Hematopoietic multipotent progenitor cell treated with erythropoietin and hydrocortisone succinate and interleukin-3 and kit ligand, for 4 days (in vitro differentiated cells): ENCODE data around the gene ITGB2.
A peak's percentile ranks its signal among the peaks of the same experiment; 100 is the strongest.

Experiments
- DNase-seq: peaks from one replicate; pipeline ENCODE4 v3.0.0-alpha.2; 2015

Gene ITGB2

DNA sequence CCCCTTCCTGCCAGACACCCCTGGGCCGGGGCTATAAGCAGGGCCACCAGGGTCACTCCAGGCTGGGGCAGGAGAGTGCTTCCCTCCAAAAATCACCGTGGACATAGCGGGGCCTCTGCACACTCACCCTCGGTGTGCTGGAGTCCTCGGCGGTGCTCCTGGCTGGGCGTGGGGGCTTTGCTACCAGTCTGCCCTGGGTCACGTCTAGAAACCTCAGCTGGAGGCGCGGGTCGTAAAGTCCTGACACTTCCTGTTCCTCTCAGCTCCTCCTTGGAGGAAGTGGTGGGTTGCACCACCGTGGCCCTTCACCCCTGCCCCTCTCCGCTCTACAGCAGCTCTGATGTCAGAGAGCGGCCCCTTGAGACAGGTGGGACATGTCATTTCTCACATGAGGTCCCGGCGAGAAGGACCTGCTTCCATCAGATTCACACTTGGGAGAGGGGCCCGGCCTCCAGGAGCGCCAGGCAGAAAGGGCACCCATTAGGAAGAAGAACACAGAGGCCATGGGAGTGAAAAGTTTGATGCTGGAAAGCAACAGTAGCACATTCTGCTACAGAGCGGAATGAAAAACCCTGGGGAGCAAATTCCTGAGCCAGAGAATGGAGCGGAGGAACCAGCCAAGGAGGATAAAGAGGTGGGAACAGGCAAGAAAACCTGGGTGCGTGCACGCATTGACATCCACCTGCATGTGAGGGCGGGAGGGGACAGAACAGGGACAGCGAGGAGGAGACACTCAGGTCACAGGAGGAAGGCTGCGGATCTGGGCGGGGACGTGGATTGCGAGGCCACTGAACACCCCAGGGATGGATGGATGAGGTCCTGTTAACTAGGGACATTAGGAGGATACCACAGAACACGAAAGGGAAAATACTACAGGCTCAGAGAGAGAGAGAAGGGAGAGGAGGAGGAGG, at the start of gene ITGB2:
ITGB2 (minus strand) TSS at position 206 of the 911 bp plus-strand sequence. CDS start 10,117 bp downstream, outside the sequence.
- DNase-seq = peak; percentile 87

DNA sequence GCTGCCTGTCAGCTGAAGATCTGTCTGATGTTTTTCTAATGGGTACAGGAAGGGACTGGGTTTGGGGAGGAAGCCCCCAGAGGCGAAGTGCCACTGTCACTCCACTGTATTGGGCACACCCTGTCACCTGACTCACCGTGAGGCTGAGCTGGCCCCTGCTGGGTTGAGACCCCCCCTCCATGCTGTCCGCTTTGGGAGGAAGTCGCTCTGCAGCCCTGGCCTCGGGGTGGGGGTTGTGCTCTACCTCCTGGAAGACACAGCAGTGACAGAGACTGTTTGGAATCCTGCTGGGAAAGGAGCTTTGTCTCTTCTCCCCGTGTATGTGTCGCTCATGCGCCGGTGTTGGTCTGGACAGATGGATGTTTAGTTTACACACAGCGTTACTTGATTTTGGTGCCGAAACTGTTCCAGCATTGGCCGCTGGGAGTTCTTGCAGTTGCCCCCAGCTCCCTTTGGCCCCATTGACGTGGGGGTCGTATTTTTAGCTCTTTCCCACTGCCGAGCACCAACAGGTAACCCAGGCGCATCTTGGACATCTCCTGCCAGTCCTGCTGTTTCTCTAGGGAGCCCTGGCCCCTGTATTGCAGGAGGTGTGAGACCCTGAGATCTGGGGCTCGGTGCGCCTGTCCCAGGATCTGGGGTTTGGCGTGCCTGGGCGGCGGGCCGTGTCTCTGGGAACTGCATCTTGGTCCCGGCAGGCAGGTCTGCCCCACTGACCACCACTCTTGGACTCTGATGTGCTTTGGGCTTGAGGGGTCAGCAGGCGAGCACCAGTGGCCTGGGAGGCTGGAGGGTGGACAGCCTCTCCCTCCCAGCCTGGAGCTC, 49.4 kb upstream of the ITGB2 start:
- DNase-seq = peak; percentile 77

GRCh38 chr21:44969066-44969670, 48.5 kb upstream of the ITGB2 start:
- no peak for DNase-seq

DNA sequence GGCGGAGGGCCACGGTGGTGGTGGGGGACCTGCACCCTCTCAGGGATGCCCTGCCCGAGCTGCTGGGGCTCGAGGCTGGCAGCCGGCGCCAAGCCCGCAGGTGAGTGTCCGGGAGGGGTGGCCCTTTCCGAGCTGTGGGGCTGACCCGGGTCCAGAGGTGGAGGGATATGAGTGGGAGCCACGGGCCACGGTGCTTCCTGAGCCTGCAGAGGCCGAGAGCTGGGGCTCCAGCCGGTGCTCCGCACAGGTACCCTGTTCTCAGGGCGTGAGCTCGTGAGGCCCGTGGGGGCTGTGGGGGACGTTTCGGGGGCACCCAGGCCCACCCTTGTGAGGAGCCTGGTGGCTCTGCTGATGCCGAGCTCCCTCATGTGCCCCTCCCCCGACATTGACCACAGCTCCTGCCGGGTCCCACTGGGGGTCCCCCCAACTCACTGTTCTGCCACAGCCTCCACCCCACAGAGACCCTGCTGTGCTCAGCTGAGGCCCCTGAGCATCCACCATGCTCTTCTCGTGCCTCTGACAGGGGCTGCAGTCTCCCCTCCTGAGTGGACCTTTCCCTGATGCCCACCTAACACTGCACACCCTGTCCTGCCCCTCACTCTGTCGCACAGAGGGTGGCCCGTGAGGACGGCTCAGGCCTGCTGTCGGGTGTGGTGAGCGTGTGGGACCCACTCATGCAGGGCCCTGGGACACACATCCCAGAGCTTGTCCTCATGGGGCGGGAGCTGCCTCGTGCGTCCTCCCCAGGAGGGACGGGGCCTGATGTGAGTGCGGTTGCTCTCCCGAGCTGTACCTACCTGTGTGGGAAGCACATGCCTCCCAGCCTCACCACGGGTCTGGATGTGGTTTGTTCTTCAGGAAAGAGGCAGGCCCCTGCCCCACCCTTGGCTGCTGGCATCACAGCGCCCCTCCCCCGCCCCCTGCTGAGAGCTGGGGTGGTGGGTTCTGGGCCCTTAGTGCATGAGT, 46.7 kb upstream of the ITGB2 start:
- no peak for DNase-seq

DNA sequence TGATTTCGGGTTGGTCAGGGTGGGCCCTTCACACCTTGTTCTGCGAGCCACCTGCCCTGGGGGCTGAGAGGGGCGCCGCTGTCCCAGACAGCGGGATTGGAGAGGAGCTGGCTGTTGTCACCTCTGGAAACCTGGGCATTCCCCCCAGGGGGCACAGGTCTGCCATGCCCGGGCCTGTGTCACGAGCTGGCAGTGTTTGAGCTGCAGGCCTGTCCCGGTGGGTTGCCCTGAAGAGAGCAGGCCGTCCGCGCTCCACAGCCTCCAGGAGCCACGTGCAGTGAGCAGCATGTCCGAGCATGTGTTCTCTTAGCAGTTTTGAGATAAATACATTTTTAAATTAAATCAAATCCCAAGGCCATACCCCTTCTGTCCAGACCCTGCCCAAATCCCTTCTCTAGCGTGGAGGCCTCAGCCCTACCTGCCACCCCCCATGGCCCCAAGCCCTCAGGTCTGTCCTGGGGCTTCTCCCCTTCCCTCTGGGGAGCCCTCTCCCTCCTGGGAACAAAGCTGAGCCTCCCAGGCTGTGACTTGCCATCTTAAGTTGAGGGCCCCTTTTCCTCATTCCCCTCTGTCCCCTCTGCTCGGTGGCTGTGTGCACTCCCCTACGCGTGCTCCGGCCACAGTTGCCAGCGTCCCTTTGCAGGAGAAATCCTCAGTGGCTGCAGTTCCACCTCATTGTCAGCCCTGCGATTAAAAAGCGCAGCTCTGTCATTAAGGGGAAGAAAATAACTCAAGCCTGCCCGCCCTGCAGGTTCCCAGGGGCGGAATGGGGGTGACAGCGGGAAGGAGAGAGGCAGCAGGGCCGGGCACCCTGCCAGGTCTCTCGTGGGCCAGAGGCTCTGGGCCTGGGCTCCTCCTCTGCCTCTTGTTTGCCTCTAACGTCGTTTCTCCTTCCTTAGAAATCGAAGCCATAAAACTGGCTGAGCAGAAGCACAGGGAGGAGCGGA, 45.7 kb upstream of the ITGB2 start:
- DNase-seq = peak; percentile 87

DNA sequence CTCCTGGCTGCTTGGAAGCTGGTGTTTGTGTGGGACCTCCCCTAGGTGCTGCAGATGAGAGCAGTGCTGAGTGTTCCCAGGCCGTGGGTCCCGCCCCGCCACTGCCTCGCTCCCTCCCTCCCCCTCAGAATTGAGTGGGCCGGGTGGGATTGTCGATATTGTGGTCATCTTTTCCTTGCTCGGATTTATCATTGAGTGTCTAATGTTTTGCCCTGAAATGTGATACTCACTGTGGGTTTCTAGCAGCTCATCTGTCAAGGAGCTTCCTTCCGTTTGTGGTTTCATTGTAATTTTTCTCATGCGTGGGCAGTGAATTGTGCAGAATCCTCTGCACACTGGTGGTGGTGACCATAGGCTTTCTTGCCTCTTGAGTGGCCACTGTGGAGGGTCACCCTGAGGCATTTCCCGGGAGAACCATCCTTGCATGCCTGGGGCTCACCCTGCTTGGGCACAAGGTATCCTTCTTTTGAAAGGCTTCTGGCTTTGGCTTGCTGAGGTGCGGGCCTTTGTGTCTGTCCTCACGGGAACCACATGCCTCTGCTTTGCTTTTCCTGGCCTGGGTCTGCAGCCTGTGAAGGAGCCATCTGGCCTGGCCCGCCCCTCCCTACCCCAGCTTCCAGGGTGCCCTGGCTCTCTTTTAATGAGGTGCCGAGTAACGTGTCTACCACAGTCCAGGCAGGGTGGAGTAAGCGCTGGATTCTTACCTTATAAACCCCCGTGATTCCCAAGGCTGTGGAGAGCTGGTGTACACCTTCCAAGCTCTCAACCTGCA, 44.7 kb upstream of the ITGB2 start:
- DNase-seq = peak; percentile 42

- no peak for DNase-seq
Observed at GRCh38 chr21:44964381-44964780, 43.7 kb upstream of the ITGB2 start.

DNA sequence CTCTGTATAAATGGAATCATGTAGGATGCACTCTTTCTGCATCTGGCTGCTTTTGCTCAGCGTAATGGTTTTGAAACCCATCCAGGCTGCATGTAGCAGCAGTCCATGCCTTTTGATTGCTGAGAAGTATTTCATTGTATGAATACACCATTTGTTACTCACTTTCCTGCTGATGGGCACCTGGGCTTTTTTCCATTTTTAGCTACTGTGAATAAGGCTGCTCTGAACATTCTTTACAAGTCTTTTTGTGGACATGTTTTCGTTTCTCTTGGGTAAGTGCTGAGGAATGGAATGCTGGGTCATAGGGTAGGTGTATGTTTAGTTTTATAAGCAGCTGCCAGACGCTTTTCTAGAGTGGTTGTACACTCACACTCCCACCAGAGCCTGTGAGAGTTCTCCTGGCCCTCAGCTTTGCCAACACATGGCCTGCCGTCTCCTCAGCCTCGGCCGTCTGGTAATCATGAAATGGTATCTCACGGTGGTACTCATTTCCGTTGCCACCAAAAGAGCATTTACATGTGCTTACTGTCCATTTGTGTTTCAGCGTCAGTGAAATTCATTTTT, 41.8 kb upstream of the ITGB2 start:
- DNase-seq = no peak

DNA sequence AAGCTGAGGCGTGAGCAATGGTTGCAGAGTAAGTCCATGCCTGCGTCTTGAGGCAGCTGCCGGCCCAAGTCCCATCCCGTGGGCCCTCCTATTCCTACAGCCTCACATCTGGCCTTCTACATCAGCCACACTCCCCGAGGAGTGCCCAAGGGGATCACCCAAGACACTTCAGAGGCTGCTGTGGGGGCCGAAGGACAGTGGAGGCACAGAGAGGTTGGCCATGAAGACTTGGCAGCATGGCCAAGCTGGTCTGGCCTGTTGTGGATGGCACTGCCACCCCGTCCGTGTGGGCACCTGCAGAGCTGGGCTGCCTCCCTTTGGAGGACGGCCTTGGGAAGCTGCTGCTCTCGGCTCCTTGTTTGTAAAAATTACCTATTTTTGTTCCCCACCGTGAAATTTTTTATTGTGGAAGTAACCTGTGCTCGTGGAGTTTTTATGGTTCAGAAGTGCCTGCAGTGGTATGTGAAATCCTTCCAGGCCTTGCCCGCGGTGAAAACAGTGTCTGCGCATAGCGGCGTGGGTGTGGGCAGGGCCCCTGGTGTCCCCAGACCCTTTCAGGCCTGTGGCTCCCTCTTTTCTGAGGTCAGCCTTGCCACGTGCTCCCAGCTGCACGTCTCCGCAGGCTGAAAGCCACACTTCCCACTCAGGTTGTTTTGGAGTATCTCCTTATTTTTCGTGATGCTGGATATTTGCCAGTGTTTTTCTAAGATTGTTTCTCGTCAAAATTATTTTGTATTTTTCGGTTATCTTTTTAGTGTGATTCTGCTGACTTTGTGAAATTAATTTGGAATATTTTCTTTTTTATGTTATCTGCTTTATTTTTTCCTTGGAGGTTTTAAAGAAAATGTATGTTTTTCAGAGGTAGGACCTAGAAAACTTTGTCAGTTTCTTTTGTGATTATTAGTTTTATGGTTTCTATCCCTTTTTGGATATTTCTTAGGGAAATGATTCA, 39.7 kb upstream of the ITGB2 start:
- DNase-seq = no peak

DNA sequence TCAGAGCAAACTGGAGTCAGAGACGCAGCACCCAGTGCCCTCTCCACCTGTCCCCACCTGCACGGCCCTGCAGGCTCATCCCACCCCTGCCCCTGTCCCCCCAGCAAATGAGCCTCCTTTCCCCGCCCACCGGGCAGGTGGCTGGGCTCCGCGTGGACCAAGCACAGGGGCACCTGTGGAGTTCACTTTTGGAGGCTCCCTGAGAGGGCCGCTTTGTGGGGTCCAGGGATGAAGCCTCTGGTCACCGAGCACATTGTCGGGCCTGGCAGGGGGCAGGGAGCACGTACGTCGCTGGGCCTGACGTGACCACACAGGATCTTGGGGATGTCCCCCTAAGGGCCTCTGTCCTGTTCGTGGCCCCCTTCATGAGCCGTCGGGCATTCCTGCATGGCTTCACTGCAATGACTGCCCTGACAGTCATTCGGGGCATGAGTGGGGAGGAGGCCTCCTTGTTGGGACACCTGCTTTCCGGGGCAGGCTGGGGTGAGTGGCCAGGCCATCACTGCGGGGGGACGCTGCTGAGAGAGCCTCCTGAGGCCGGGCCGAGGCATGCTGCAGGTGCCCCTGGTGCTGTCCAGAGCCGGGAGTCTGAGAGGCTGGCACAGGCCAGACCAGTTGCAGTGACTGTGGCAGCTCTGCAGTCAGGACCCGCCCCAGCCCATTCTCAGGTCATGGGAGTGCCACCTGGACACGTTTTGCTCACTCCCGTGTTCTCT, 38.8 kb upstream of the ITGB2 start:
- DNase-seq = no peak

GRCh38 chr21:44958471-44959191, 37.9 kb upstream of the ITGB2 start:
- DNase-seq = no peak

DNA sequence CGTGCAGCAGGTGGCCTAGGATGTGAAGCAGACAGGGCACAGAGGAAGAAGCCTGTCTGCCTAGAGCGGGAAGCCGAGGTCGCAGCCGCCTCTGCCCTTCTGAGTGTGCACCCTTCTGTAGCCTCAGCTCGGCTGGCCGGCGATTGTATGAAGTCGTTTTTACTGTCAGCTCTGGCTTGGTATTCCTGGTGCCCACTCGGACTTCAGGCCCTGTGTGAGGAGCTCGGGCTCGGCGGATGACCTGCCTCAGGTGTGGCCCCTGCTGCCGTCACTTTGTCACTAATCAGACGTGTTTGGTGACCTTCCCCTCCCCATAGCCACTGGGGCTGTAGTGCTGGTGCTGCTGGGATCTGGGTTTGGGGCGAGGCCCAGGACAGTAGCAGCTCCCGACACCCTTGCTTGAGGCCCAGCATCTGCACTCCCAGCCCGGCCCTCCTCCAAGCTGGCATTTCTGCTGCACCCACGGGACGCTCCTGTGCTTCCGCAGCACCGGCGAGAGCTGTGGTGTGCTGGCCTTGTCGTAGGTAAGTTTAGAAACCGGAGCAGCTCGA, 37.3 kb upstream of the ITGB2 start:
- no peak for DNase-seq

GRCh38 chr21:44957047-44957831, 36.5 kb upstream of the ITGB2 start:
- no peak for DNase-seq

DNA sequence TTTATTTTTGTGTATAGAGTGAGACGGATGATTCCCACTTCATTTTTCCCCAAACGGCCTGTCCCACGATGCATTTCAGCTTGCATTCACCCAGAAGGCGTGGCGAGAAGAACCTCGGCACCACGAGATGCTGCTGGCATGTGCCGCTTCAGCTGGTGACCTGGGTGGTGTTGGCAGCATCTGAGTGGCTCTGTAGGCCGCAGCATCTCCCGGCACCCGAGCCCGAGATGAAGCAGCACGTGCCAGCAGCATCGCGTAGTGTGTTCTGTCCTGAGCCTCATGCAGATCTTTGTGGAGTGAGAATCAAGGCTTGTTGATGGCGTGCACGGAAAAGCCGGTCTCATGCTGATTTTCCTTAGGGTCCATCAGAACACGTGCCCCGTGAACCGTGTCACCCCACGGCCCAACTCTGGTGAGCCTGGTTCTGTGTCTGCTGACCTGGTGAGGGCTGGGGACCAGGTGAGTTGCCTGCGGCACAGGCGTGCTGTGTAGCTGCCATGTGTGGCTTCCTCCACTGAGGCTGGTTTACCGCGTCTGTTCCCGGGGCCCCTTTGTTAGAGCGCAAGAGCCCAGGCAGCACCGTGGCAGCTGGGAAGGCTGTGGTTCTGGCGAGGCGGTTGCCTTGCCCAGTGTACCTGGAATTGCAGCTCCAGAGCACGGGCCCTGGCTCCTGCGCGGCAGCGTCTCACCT, 35.8 kb upstream of the ITGB2 start:
- no peak for DNase-seq

- no peak for DNase-seq
Observed at GRCh38 chr21:44955798-44956175, 35.1 kb upstream of the ITGB2 start.
